SHP77 (cell line): ENCODE measurements around the gene MASP1.
"Not testable (repeated sequence)": the region's sequence is repeated elsewhere in the genome, so short reads cannot be mapped to it uniquely, and the experiment has no call there.

Source experiments
- DNase-seq, 2 experiments: peaks; one replicate each; lab custom pipeline; 2025; lab: John Stamatoyannopoulos, UW

MASP1 gene

GRCh38 chr3:187265461-187265955 is 26.0 kb downstream of the MASP1 start:
- DNase-seq: no peak

- no peak for DNase-seq
These were observed 26.6 kb downstream of the MASP1 start for GRCh38 chr3:187264911-187265310.

- no peak for DNase-seq
These were observed 27.5 kb downstream of the MASP1 start for GRCh38 chr3:187264021-187264420.

- no peak for DNase-seq
These were observed 28.3 kb downstream of the MASP1 start for GRCh38 chr3:187263270-187263669.

GRCh38 chr3:187262360-187262759 is 29.2 kb downstream of the MASP1 start:
- DNase-seq: no peak

GRCh38 chr3:187261541-187261969 is 30.0 kb downstream of the MASP1 start:
- no peak for DNase-seq

- DNase-seq: no peak
These were observed 32.4 kb downstream of the MASP1 start for GRCh38 chr3:187259171-187259570.

GRCh38 chr3:187257992-187258692 is 33.4 kb downstream of the MASP1 start:
- DNase-seq: no peak

- no peak for DNase-seq
These were observed 34.1 kb downstream of the MASP1 start for GRCh38 chr3:187257471-187257870.

GRCh38 chr3:187256051-187256616 is 35.4 kb downstream of the MASP1 start:
- no peak for DNase-seq

GRCh38 chr3:187255314-187255713 is 36.2 kb downstream of the MASP1 start:
- DNase-seq: no peak

GRCh38 chr3:187252311-187252710 is 39.2 kb downstream of the MASP1 start:
- no peak for DNase-seq

GRCh38 chr3:187251599-187251998 is 39.9 kb downstream of the MASP1 start:
- no peak for DNase-seq

GRCh38 chr3:187247398-187247797 is 44.1 kb downstream of the MASP1 start:
- DNase-seq: no peak

GRCh38 chr3:187243933-187244524 is 47.5 kb downstream of the MASP1 start:
- no peak for DNase-seq

GRCh38 chr3:187242900-187243299 is 48.6 kb downstream of the MASP1 start:
- no peak for DNase-seq

GRCh38 chr3:187242435-187242834 is 49.1 kb downstream of the MASP1 start:
- no peak for DNase-seq

GRCh38 chr3:187238835-187239234 is 52.7 kb downstream of the MASP1 start:
- DNase-seq: not testable (repeated sequence)

- no peak for DNase-seq
These were observed 53.3 kb downstream of the MASP1 start for GRCh38 chr3:187238239-187238638.

- no peak for DNase-seq
These were observed 53.8 kb downstream of the MASP1 start for GRCh38 chr3:187237741-187238140.

GRCh38 chr3:187236962-187237361 is 54.6 kb downstream of the MASP1 start:
- no peak for DNase-seq

GRCh38 chr3:187230011-187230410 is 61.5 kb downstream of the MASP1 start:
- no peak for DNase-seq

- DNase-seq: no peak
These were observed 62.8 kb downstream of the MASP1 start for GRCh38 chr3:187228740-187229139.
